SH-SY5Y (cell line): Measurements from ENCODE around the gene TUBB4B.

ENCODE experiments used
- GATA2 ChIP-seq: IDR thresholded peaks from 2 replicates; pipeline ENCODE4 v1.6.1; 2011; ENCODE audit warnings: mild to moderate bottlenecking, low read depth, low read length
- GATA3 ChIP-seq: IDR thresholded peaks from 2 replicates; pipeline ENCODE4 v1.6.1; 2011; ENCODE audit warnings: low read depth, mild to moderate bottlenecking, low read length, moderate library complexity

Gene TUBB4B

GRCh38 chr9:137218212-137218753 lies 22.8 kb upstream of the TUBB4B start:
- TF ChIP-seq GATA3 (no peak), GATA2 (no peak)

- no peak for TF ChIP-seq GATA3
- TF ChIP-seq GATA2: no peak
Measured at GRCh38 chr9:137218754-137219271, 22.3 kb upstream of the TUBB4B start.

DNA sequence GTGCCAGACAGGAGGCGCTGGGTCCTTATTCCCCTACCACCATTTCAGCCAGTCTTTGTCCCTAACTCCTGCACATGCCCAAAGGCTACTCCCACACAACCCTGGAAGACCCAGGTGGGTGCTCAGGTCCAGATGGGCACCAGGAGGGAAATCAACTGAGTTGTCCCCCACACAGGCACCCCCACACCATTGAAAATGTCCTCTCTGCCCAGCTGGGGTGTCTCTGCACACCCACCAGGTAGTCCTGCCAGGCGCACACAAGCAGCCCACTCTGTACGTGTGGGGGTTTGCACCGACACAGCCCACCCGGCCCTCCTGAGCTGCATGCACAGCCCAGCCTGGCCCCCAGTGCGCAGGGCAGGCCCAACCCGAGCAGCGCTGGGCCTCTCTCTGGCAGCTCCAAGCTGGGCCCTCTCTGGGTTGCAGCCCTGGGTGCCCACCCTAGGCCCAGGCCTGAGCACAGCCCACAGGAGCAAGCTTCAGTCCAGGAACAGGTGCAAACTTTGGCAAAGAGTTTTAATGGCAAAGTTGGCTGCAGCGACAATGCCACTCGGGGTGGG lies 21.2 kb upstream of the TUBB4B start:
- TF ChIP-seq GATA3 (no peak), GATA2 (no peak)

DNA sequence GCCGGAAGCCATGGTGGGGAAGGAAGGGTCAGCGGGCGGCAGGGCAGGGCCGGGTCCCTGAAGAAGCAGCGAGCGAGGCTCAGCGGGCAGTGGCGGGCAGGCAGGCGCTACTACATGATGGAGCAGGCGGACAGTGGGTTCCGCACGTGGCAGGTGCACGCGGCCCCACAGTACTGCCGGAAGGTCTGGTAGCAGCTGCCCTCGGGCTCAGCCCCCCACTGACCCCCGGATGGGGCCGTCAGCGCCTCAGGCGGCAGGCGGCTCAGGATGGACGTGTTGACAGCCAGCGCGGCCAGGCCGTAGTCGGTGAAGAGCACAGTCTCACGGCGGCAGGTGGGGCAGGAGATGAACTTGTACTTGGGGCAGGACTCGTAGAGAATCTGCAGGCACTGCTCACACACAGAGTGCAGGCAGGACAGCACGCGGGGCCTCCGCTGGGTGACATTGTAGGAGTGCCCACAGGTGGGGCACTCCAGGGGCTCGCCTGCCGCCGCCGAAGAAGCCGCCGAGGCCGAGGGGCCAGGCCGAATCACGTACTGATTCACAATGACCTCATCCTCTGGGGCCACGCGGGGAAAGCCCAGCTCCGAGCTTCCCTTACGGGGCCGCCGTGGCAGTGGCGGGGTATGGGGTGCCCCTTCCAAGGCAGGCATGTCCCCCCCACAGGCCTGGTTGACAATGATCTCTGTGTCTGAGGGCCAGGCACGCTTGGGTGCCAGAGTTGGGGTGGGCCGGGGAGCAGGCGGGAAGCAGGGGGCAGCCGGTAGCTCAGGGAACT lies 20.6 kb upstream of the TUBB4B start:
- TF ChIP-seq GATA3 (no peak), GATA2 (no peak)

GRCh38 chr9:137221095-137221505 lies 20.0 kb upstream of the TUBB4B start:
- TF ChIP-seq GATA3 (no peak), GATA2 (no peak)

GRCh38 chr9:137221506-137222111 lies 19.5 kb upstream of the TUBB4B start:
- TF ChIP-seq GATA2 (no peak), GATA3 (no peak)

GRCh38 chr9:137222190-137223077 lies 18.7 kb upstream of the TUBB4B start, which contains the start of gene RNF208:
RNF208 (minus strand) TSS chr9:137222240; CDS start chr9:137221212, 1,028 bp downstream.
- TF ChIP-seq GATA2 (no peak), GATA3 (no peak)

- TF ChIP-seq GATA3: no peak
- TF ChIP-seq GATA2: no peak
Measured at GRCh38 chr9:137223078-137223970, 17.8 kb upstream of the TUBB4B start.

DNA sequence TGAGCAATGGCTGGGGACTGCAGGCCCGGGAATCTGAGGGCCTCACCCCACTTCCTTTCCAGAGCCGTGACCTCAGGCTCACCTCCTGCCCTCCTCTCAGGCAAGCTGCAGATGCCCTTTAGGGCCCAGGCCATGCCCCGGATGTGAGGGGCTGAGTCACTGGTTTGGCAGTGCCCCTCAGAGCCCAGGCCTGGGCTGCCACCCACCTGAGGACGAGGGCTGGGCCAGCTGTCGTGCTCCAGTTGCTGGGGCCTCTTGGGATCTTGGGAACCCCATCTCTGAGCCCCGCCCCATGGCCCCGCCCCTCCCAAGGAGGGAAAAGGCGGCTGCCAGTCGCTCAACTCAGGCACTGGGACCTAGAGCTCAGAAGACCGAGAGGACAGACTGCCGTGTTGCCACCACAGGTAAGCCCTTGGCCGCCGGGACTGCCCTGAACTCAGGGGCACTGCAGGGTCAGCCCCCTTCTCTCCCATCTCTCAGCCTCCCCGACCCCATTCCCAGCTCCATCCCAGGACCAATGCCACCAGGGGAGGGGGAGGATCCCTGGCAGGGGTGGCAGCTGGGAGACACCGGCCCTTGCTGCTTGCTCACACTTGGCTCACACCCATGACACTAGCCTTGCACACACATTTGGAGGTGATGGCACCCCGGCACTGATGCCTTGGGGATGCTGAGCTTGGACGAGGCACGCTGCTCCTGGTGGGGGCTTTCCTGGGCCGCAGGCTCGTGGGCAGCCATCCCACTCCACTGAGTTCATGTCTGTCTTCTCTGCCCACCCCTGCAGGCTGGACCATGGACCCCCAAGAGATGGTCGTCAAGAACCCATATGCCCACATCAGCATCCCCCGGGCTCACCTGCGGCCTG lies 16.0 kb upstream of the TUBB4B start, which contains the start of gene CYSRT1:
Gene CYSRT1, plus strand, starts transcription at position 345 of the 865 bp plus-strand sequence. Its CDS starts 448 bp downstream, at position 793.
- TF ChIP-seq GATA3 (no peak), GATA2 (no peak)

GRCh38 chr9:137225699-137226331 lies 15.3 kb upstream of the TUBB4B start:
- no peak for TF ChIP-seq GATA2
- TF ChIP-seq GATA3: no peak

GRCh38 chr9:137226338-137227053 lies 14.6 kb upstream of the TUBB4B start:
- TF ChIP-seq GATA3 (no peak), GATA2 (no peak)
